Measurements from ENCODE around the gene GBA3. TPM values are rescaled to one million over a fixed set of nuclear protein-coding genes. Genes with fewer than 3 reads are reported as not detected.

The GBA3 gene
- total RNA-seq, 5 donors from 2014 or later (not counting 1 experiment from before 2014, with no cell fraction given): 0.12 TPM; not detected in 4

DNA sequence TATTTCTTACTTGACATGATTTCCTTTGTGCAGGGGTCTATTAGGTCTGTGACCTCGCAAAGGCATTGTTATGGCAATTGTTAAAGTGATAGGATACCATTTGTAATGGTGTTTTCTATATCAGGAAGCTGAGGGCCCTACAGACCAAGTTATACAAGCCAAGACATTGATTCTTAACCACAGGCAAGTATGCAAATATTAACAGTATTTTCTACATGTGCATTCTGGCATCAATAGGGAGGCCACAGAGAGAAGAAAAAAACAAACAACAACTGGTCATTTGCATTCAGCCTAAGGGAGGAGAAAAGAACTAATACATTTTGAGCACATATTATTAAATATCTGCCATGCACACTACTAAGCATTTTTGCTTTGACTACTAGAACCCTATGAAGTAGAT lies 28.5 kb downstream of the GBA3 start:
- no peaks in the 10 kb centered on the region for H3K27me3 ChIP-seq (replicated peaks in 1 of 2; ENCODE audit: control insufficient read depth in 2 of 2, extremely low read depth in 1 of 2, insufficient read depth in 2 of 2, low read length in 1 of 2)
- no peaks in the 10 kb centered on the region for H3K36me3 Mint-ChIP-seq
- CTCF ChIA-PET: no interaction called here
- H3K4me3 Mint-ChIP-seq: no peak overlapping the region
- H3K27me3 Mint-ChIP-seq: peaks cover 0 to 5% of the 10 kb centered on the region in 2 donors
- POLR2A ChIA-PET: no interaction called here
- no peak overlapping the region for H3K4me3 ChIP-seq (ENCODE audit: control insufficient read depth in 1 of 2, extremely low read depth in 1 of 2, low read length in 1 of 2)
- peaks cover 5 to 19% (median 8%) of the 10 kb centered on the region in 3 donors for H3K9me3 Mint-ChIP-seq
- no peaks in the 10 kb centered on the region for H3K4me1 Mint-ChIP-seq
- no peak for ATAC-seq (replicated peaks in 1 of 4)
- no peak for DNase-seq
- H3K9me3 ChIP-seq: no peaks in the 10 kb centered on the region
- no peak overlapping the region for H3K27ac Mint-ChIP-seq
- H3K4me1 ChIP-seq (ENCODE audit: control insufficient read depth in 1 of 2, extremely low read depth in 1 of 2, insufficient read depth in 2 of 2, low read length in 2 of 2): no peaks in the 10 kb centered on the region
- H3K36me3 ChIP-seq (ENCODE audit: control insufficient read depth in 2 of 2, extremely low read depth in 1 of 2, insufficient read depth in 1 of 2, low read length in 1 of 2): no peaks in the 10 kb centered on the region
- WGBS (ENCODE audit: insufficient coverage): no CpG with 5 or more reads among the region's 1 CpG
- no peak overlapping the region for H3K27ac ChIP-seq (ENCODE audit: low read length)

DNA sequence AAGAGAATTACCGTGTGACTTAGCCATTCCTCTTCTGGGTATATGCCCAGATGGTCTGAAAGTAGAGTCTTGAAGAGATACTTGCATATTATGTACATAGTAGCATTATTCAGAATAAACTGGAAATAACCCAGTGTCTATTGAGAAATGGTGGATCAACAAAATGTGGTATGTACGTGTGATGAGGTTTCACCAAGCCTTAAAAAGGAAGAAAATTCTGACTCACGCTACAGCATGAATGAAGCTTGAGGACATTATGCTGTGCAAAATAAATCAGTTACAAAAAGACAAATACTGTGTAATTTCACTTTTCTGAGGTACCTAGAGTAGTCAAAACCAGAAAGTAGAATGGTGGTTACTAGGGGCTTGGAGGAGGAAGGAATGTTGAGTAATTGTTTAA lies 37.3 kb downstream of the GBA3 start:
- Histone ChIP-seq H3K36me3 (ENCODE audit: control insufficient read depth in 2 of 2, extremely low read depth in 1 of 2, insufficient read depth in 1 of 2, low read length in 1 of 2) (no peaks in the 10 kb centered on the region), H3K4me3 (ENCODE audit: control insufficient read depth in 1 of 2, extremely low read depth in 1 of 2, low read length in 1 of 2) (no peak overlapping the region), H3K4me1 (ENCODE audit: control insufficient read depth in 1 of 2, extremely low read depth in 1 of 2, insufficient read depth in 2 of 2, low read length in 2 of 2) (no peaks in the 10 kb centered on the region), H3K27ac (ENCODE audit: low read length) (no peak overlapping the region), H3K27me3 (replicated peaks in 1 of 2; ENCODE audit: control insufficient read depth in 2 of 2, extremely low read depth in 1 of 2, insufficient read depth in 2 of 2, low read length in 1 of 2) (no peaks in the 10 kb centered on the region), H3K9me3 (no peaks in the 10 kb centered on the region)
- Mint-ChIP-seq H3K36me3 (no peaks in the 10 kb centered on the region), H3K4me3 (no peak overlapping the region), H3K4me1 (no peaks in the 10 kb centered on the region), H3K27me3 (peaks cover 0 to 9% of the 10 kb centered on the region in 2 donors), H3K27ac (no peak overlapping the region), H3K9me3 (peaks cover 0 to 13% (median 0%) of the 10 kb centered on the region in 3 donors)
- DNase-seq: no peak
- no peak for ATAC-seq (replicated peaks in 1 of 4)
- ChIA-PET POLR2A (no interaction called here), CTCF (no interaction called here)
- 100% methylated on average over 1 of the region's 3 CpGs for WGBS (ENCODE audit: insufficient coverage)

DNA sequence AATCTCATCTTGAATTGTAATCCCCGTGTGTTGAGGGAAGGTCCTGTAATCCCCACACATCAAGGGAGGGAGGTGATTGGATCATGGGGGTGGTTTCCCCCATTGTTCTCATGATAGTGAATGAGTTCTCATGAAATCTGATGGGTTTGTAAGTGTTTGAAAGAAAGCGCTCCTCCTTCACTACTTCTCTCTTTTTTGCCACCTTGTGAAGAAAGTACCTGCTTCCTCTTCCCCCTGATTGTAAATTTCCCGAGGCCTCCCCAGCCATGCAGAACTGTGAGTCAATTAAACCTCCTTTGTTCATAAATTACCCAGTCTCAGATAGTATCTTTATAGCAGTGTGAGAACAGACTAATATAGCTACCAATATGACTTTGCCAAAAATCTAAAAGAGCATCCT lies 41.1 kb downstream of the GBA3 start:
- CTCF ChIA-PET: interaction anchor here in 1 of 2 donors (0.6 kb wide), 1 partner anchor 1500 kb away, joined by 3 read pairs; no protein-coding TSS in a partner anchor
- no CpG with 5 or more reads among the region's 3 CpGs for WGBS (ENCODE audit: insufficient coverage)

DNA sequence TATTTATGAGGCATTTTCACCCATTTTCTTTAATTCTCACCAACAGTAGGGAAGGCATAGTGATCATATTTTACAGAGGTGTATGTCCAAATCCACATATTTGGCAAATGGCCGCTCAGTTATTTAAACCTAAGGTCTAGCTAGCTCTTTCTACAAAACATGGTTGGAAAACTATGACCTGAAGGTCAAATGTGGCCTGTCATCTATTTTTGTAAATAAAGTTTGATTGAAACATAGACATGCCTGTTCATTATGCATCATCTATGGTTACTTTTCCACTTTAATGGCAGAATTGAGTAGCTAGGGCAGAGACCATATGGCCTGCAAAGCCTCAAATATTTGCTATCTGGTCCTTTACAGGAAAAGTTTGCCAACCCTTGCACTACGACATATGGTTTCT lies 44.2 kb downstream of the GBA3 start:
- Histone ChIP-seq H3K9me3 (no peaks in the 10 kb centered on the region), H3K4me3 (ENCODE audit: control insufficient read depth in 1 of 2, extremely low read depth in 1 of 2, low read length in 1 of 2) (no peak overlapping the region), H3K27ac (ENCODE audit: low read length) (no peak overlapping the region), H3K36me3 (ENCODE audit: control insufficient read depth in 2 of 2, extremely low read depth in 1 of 2, insufficient read depth in 1 of 2, low read length in 1 of 2) (no peaks in the 10 kb centered on the region), H3K4me1 (ENCODE audit: control insufficient read depth in 1 of 2, extremely low read depth in 1 of 2, insufficient read depth in 2 of 2, low read length in 2 of 2) (no peaks in the 10 kb centered on the region), H3K27me3 (replicated peaks in 1 of 2; ENCODE audit: control insufficient read depth in 2 of 2, extremely low read depth in 1 of 2, insufficient read depth in 2 of 2, low read length in 1 of 2) (no peaks in the 10 kb centered on the region)
- ATAC-seq (replicated peaks in 1 of 4) (no peak), DNase-seq (no peak)
- CTCF ChIA-PET: no interaction called here
- H3K4me3 Mint-ChIP-seq: no peak overlapping the region
- no CpG with 5 or more reads among the region's 2 CpGs for WGBS (ENCODE audit: insufficient coverage)
- H3K4me1 Mint-ChIP-seq: no peaks in the 10 kb centered on the region
- H3K9me3 Mint-ChIP-seq: peaks cover 0 to 11% (median 4%) of the 10 kb centered on the region in 3 donors
- H3K36me3 Mint-ChIP-seq: no peaks in the 10 kb centered on the region
- POLR2A ChIA-PET: no interaction called here
- H3K27me3 Mint-ChIP-seq: peaks cover 0 to 17% of the 10 kb centered on the region in 2 donors
- no peak overlapping the region for H3K27ac Mint-ChIP-seq

More for the DNA sequence above, 41.1 kb downstream of the GBA3 start:
- H3K36me3 ChIP-seq (ENCODE audit: control insufficient read depth in 2 of 2, extremely low read depth in 1 of 2, insufficient read depth in 1 of 2, low read length in 1 of 2): no peaks in the 10 kb centered on the region
- no peaks in the 10 kb centered on the region for H3K27me3 ChIP-seq (replicated peaks in 1 of 2; ENCODE audit: control insufficient read depth in 2 of 2, extremely low read depth in 1 of 2, insufficient read depth in 2 of 2, low read length in 1 of 2)
- H3K27ac ChIP-seq (ENCODE audit: low read length): no peak overlapping the region
- Mint-ChIP-seq H3K27me3 (peaks cover 0 to 12% of the 10 kb centered on the region in 2 donors), H3K36me3 (no peaks in the 10 kb centered on the region), H3K27ac (no peak overlapping the region), H3K9me3 (peaks cover 0 to 6% (median 0%) of the 10 kb centered on the region in 3 donors), H3K4me3 (no peak overlapping the region), H3K4me1 (no peaks in the 10 kb centered on the region)
- ATAC-seq (replicated peaks in 1 of 4) (no peak), DNase-seq (no peak)
- H3K9me3 ChIP-seq: no peaks in the 10 kb centered on the region
- POLR2A ChIA-PET: no interaction called here
- no peak overlapping the region for H3K4me3 ChIP-seq (ENCODE audit: control insufficient read depth in 1 of 2, extremely low read depth in 1 of 2, low read length in 1 of 2)
- H3K4me1 ChIP-seq (ENCODE audit: control insufficient read depth in 1 of 2, extremely low read depth in 1 of 2, insufficient read depth in 2 of 2, low read length in 2 of 2): no peaks in the 10 kb centered on the region

DNA sequence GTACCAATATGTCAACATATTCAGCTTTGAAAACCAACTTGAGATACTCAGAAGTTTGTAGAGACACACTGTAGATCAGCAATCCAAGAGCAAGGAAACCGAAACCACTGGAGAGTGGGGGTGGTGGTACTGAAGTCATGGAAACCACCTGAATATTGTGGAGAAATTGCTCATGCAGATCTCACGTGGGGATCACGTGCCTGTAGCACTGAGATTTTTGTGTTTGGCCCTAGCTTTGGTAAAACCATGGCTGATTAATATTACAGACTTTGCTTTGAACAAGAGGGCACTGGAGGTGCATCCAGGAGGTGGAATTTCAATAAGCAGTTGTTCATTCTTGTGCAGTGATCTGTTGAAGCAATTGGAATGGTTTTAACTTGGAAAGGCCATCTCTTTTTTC lies 47.2 kb downstream of the GBA3 start:
- H3K27ac Mint-ChIP-seq: no peak overlapping the region
- peaks cover 0 to 8% (median 4%) of the 10 kb centered on the region in 3 donors for H3K9me3 Mint-ChIP-seq
- H3K4me3 Mint-ChIP-seq: no peak overlapping the region
- ChIA-PET POLR2A (no interaction called here), CTCF (no interaction called here)
- Histone ChIP-seq H3K4me1 (ENCODE audit: control insufficient read depth in 1 of 2, extremely low read depth in 1 of 2, insufficient read depth in 2 of 2, low read length in 2 of 2) (no peaks in the 10 kb centered on the region), H3K27me3 (replicated peaks in 1 of 2; ENCODE audit: control insufficient read depth in 2 of 2, extremely low read depth in 1 of 2, insufficient read depth in 2 of 2, low read length in 1 of 2) (no peaks in the 10 kb centered on the region), H3K4me3 (ENCODE audit: control insufficient read depth in 1 of 2, extremely low read depth in 1 of 2, low read length in 1 of 2) (no peak overlapping the region), H3K9me3 (no peaks in the 10 kb centered on the region), H3K36me3 (ENCODE audit: control insufficient read depth in 2 of 2, extremely low read depth in 1 of 2, insufficient read depth in 1 of 2, low read length in 1 of 2) (no peaks in the 10 kb centered on the region), H3K27ac (ENCODE audit: low read length) (no peak overlapping the region)
- H3K4me1 Mint-ChIP-seq: no peaks in the 10 kb centered on the region
- no peak for ATAC-seq (replicated peaks in 1 of 4)
- no peaks in the 10 kb centered on the region for H3K36me3 Mint-ChIP-seq
- peaks cover 0 to 19% of the 10 kb centered on the region in 2 donors for H3K27me3 Mint-ChIP-seq
- DNase-seq: no peak
- WGBS (ENCODE audit: insufficient coverage): 64% methylated on average over 3 of the region's 3 CpGs

DNA sequence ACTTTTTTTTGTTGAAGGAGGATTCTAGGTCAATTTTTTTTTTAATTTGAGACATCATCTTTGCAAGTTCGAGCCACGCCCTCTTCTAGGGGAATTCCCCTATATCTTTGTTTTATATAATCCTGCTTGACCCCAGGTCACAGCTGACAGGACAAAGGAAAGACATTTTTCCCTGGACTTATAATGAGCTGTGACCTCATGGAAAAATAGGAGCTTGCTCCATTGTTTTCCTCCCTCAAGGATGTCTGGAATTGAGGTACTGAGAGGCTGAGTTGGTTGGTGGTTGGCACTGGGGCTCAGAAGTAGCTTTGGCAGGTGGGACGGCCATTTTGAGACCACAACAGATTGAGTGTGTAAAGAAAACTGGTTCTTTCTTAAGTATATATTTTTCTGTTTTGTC lies 49.0 kb downstream of the GBA3 start:
- CTCF ChIA-PET: no interaction called here

DNA sequence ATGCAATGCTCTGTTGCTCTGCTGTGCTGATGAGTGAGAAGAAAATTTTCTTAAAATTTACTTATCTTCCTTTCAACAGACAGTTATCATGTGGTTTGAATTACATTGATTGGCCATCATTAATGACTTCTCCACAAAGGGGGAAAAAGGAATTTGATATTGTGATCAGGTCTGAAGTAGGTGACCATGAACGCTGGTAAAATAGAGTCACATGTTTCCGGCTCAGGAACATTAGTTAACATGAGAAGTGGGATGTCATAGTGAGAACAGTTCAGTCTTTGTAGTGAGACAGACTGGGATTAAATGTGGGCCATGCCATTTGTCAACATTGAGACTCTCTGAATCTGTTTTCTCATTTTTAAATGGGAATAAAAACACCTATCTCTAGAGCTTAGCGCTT lies 50.6 kb downstream of the GBA3 start:
- POLR2A ChIA-PET: no interaction called here
- no peak overlapping the region for H3K27ac Mint-ChIP-seq

More for the DNA sequence above, 49.0 kb downstream of the GBA3 start:
- H3K27ac ChIP-seq (ENCODE audit: low read length): no peak overlapping the region
- Mint-ChIP-seq H3K4me1 (no peaks in the 10 kb centered on the region), H3K36me3 (no peaks in the 10 kb centered on the region), H3K4me3 (no peak overlapping the region), H3K9me3 (peaks cover 0 to 8% (median 4%) of the 10 kb centered on the region in 3 donors), H3K27ac (no peak overlapping the region), H3K27me3 (peaks cover 0 to 9% of the 10 kb centered on the region in 2 donors)
- WGBS (ENCODE audit: insufficient coverage): 67% methylated on average over 1 of the region's 3 CpGs
- ATAC-seq (replicated peaks in 1 of 4) (no peak), DNase-seq (no peak)
- H3K27me3 ChIP-seq (replicated peaks in 1 of 2; ENCODE audit: control insufficient read depth in 2 of 2, extremely low read depth in 1 of 2, insufficient read depth in 2 of 2, low read length in 1 of 2): no peaks in the 10 kb centered on the region
- POLR2A ChIA-PET: no interaction called here
- no peaks in the 10 kb centered on the region for H3K4me1 ChIP-seq (ENCODE audit: control insufficient read depth in 1 of 2, extremely low read depth in 1 of 2, insufficient read depth in 2 of 2, low read length in 2 of 2)
- H3K9me3 ChIP-seq: no peaks in the 10 kb centered on the region
- no peaks in the 10 kb centered on the region for H3K36me3 ChIP-seq (ENCODE audit: control insufficient read depth in 2 of 2, extremely low read depth in 1 of 2, insufficient read depth in 1 of 2, low read length in 1 of 2)
- no peak overlapping the region for H3K4me3 ChIP-seq (ENCODE audit: control insufficient read depth in 1 of 2, extremely low read depth in 1 of 2, low read length in 1 of 2)

More for the DNA sequence above, 50.6 kb downstream of the GBA3 start:
- no peaks in the 10 kb centered on the region for H3K36me3 ChIP-seq (ENCODE audit: control insufficient read depth in 2 of 2, extremely low read depth in 1 of 2, insufficient read depth in 1 of 2, low read length in 1 of 2)
- 94% methylated on average over 2 of the region's 3 CpGs for WGBS (ENCODE audit: insufficient coverage)
- no peak for DNase-seq
- Mint-ChIP-seq H3K9me3 (peaks cover 0 to 9% (median 8%) of the 10 kb centered on the region in 3 donors), H3K4me3 (no peak overlapping the region), H3K36me3 (no peaks in the 10 kb centered on the region), H3K4me1 (no peaks in the 10 kb centered on the region), H3K27me3 (peaks cover 0 to 9% of the 10 kb centered on the region in 2 donors)
- H3K4me1 ChIP-seq (ENCODE audit: control insufficient read depth in 1 of 2, extremely low read depth in 1 of 2, insufficient read depth in 2 of 2, low read length in 2 of 2): no peaks in the 10 kb centered on the region
- no peaks in the 10 kb centered on the region for H3K9me3 ChIP-seq
- CTCF ChIA-PET: no interaction called here
- no peak overlapping the region for H3K27ac ChIP-seq (ENCODE audit: low read length)
- H3K4me3 ChIP-seq (ENCODE audit: control insufficient read depth in 1 of 2, extremely low read depth in 1 of 2, low read length in 1 of 2): no peak overlapping the region
- no peaks in the 10 kb centered on the region for H3K27me3 ChIP-seq (replicated peaks in 1 of 2; ENCODE audit: control insufficient read depth in 2 of 2, extremely low read depth in 1 of 2, insufficient read depth in 2 of 2, low read length in 1 of 2)
- ATAC-seq (replicated peaks in 1 of 4): no peak

Measured in T-cell (primary cell).